HG02981 (cell line): Measurements from ENCODE around the gene PTPRA.

Experiments
- ATAC-seq: cut with Tn5 transposase; IDR thresholded peaks from one replicate; pipeline ENCODE4 v1.9.1; 2021; ENCODE audit warnings: mild to moderate bottlenecking, moderate library complexity; ENCODE audit not compliant: unreplicated experiment

Gene PTPRA

DNA sequence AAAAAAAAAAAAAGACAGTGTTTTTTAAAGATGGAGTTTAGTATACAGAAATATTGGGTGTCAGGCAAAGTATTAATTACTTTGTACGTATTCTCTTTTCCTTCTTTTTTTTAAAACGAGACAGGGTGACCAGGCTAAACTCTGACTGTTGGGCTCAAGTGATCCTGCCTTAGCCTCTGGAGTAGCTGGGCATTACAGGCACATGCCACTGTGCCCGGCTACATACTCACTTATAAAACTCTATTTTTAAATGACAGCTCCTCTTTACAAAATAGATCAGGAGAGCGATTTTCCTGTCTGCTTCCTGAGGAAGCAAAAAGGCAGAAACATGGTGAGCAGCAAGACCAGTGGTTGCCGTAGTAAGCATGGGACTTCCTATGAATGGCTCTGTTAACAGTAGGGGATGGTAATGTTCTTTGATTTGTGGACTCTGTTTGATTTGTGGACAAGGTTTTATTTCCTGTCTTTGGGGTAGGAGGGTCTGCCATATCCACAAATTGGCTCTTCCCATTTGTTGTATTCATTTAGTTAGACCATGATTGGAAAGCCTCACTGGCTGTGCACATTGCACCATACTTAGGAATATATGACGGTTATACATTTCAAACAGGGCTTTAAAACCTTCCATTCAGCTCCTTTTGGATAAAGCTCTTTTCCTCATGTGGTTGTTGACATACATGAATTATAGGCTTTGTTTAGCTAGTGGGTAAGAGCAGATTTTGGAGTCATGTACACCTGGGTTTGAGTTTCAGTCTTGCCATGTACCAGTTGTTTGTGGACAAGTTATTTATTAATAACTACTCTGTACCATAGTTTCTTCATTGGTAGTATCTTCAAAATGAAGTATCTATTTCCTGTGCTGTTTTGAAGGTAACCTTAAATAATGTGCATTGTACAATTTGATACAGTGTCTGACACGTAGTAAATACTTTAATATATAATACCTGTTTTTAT, 45.1 kb downstream of the PTPRA start:
- no peak for ATAC-seq

DNA sequence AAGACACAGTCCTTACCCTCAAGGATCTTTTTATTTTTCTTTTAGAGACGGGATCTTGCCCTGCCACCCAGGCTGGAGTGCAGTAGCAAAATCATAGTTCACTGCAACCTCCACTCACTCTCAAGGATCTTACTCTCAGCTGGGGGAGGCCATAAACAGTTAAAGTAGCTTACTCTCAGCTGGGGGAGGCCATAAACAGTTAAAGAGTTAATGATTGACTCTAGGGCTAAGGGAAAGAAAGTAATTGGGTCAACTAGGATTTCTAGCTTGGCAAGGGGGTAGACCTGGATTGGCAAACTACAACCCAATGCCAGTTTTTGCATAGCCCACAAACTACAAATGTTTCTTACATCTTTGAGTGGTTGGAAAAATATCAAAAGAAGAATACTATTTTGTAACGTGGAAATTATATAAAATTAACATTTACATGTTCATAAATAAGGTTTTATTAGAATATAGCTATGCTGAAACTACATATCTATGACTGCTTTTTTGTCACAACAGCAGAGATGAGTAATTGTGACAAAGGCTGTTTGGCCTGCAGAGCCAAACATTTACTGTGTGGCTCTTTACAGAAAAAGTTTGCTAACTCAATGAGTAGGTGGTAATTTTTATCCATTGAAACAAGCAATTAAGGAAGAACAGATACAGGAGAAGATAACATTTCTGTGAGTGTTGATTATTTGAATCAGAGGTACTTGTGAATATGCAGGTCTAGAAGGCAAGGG, 46.4 kb downstream of the PTPRA start:
- no peak for ATAC-seq

DNA sequence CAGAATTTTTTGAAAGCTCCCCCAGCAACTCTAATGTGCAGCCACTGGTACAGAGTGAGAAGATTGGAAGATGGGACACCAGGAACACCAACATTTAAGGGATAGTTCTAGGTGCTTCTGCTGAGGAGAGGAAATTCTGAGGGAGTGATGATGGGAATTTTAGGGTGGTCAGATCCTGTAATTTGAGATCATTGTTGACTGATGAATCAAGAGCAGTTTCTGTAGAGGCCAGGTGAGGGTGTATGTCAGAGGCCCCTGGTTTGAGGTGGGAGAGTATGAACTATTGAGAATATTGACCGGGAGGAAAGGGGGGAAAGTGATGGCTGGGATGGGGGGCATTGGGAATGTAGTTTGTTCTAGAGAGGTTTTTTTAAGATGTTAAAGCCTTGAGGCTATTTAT, 47.2 kb downstream of the PTPRA start:
- no peak for ATAC-seq

DNA sequence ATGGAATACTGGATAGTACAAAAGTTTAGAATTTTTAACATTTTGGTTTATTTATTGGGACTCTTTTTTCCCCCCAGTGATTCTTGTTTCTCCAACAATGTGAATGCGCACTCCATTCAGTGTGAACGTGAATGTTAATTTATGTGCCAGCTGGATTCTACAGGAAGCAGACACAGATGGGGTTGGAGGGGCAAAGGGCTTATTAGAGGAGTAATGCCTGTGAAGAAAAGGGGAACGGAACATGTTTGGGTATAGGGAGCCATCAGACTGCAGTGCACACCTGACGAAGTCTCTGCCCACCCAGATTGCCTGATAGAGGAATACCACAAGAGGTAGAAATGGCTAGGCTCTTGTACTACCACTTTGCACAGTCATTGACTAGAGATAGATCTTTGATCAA, 48.2 kb downstream of the PTPRA start:
- ATAC-seq: no peak

DNA sequence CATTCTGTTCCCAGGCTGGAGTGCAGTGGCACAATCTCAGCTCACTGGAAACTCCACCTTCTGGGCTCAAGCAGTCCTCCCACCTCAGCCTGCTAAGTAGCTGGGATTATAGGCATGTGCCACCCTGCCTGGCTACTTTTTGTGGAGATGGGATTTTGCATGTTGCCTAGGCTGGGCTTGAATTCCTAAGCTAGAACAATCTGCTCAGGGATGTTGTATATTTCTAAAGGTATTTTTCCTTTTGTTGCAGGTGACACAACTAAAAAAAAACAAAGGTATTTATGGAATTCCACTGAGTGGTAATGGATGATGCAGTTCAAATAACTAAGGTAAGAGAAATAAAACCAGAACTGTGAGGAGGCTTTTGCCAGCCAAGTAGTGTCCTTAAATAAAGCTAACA, 49.7 kb downstream of the PTPRA start:
- ATAC-seq: no peak

DNA sequence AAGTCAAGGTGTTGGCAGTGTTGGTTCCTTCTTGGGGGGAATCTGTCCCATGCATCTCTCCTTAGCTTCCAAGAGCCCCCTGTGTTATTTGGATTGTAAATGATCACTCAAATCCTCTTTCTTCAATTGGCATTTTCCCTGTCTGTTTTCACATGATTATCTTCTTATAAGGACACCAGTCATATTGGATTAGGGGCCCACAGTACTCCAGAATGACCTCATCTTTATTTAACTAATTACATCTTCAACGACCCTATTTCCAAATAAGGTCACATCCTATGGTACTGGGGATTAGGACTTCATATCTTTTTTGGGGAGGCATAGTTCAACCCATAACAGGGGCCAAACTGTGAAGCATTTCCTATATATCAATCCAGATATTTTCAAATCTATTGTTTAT, 57.3 kb downstream of the PTPRA start:
- no peak for ATAC-seq

DNA sequence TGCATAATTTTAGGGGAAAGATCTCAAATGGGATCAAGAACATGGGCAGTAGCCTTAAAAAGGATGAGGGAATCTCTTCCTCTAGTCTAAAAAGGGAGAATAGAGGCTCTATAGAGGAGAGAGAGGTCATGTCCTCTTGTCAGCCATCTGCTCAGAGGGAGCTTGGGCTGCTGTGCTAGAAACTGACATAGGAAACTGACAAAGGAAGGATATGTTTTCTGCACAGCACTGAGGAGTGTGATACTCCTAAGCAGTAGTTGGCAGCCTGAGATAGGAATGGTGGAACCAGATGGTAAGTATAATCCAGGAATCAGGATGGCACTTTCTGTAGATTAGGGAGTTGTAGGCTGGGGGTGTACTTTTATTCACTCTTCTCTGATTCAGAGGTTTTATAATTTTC, 59.2 kb downstream of the PTPRA start:
- ATAC-seq: no peak

DNA sequence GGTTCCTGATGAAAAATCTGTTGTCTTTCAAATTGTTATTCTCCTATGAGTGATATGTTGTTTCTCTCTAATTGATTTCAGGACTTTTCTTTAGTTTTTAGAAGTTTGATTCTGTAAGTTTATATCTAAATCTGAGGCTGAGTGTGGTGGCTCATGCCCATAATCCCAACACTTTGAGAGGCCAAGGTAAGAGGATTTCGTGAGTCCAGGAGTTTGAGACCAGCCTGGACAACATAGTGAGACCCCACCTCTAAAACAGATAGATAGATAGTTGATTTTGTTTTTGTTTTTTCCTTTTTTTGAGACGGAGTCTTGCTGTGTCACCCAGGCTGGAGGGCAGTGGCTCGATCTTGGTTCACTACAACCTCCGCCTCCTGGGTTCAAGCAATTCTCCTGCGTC, 64.6 kb downstream of the PTPRA start:
- no peak for ATAC-seq

DNA sequence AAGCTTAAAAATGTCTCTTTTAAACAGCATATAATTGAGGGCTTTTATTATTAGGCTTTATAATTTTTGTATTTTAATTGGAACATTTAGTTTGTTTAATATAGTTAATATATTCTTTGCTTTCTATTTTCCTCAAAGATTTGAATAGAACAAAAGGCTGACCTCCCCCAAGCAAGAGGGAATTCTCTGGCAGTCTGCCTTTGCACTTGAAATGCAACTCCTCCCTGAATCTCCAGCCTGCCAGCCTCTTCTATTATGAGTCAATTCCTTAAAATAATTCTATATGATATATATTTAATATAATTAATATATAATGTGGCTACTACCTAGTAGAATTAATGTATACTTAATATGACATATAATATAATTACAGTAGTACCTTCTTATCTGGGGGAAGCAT, 69.2 kb downstream of the PTPRA start:
- ATAC-seq: no peak

DNA sequence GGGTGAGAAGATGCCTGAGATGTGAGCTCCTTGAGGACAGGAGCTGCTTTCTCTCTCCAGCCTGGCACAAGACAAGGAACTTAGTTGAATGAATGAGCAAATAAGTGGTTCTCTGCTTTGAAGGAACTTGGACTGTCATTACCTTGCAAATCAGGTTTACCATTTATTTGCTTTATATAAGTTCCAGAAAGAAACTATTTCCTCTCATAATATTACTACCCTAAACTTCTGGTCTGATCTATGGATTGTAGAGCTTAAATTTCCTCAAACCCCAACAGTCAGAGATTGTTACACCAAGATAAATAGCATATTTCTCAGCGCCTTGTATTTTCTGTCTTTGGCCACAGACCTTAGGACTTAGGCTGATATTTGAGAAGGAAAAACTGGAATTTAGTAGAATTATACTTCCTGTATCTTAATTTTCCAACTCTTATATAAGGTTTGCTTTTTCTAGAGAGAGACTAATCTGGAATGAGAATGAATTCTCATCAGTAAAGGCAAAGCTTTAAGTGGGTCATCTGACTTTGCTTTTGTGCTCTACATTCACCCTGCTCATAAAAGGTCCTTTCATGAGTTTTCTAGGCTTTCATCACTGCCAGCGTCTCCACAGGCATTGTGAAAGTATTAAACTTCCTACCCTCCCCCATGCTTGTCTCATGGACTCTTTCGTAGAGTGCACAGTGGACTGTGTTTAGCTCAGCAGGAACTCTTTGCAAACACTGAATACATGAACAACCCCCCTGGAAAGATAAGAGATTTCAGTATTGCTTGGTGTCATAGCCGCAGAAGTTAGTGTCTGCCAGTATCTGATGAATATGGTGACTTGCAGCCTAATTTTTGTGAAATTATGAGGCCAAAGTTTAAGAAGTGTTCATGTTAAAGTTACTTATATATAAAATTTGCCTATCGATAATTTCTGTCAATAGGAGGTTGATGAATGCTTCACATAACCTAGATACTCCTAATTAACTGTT, 74.0 kb downstream of the PTPRA start:
- no peak for ATAC-seq

DNA sequence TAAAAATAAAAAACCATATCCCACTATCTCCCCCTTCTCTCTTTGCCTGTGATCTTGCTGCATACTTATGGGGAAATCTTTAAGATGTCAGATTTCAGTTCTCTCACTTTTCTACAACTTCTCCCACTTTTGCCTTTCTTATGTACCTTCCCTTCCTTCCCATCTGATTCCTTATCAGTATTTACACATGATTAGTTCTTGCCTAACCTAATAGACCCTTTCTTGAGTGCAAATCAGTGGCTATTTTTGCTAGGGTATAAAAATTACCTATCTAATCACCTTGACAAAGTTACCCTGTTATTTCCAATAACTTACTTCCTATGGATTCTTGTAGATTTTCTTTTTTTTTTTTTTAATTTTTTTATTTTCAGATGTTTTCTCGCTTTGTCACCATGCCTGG, 75.7 kb downstream of the PTPRA start:
- ATAC-seq: no peak

DNA sequence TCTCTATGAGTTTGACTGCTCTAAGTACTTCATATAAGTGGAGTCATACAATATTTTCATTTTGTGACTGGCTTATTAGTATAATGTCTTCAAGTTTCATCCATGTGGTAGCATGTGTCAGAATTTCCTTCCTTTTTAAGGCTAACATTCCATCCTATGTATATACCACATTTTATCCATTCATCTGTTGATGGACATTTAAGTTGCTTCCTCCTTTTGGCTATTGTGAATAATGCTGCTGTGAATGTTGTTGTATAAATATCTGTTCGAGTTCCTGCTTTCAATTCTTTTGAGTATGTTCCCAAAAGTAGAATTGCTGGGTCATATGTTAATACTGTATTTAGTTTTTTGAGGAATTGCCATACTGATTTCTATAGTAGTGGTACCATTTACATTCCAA, 79.5 kb downstream of the PTPRA start:
- ATAC-seq: no peak

DNA sequence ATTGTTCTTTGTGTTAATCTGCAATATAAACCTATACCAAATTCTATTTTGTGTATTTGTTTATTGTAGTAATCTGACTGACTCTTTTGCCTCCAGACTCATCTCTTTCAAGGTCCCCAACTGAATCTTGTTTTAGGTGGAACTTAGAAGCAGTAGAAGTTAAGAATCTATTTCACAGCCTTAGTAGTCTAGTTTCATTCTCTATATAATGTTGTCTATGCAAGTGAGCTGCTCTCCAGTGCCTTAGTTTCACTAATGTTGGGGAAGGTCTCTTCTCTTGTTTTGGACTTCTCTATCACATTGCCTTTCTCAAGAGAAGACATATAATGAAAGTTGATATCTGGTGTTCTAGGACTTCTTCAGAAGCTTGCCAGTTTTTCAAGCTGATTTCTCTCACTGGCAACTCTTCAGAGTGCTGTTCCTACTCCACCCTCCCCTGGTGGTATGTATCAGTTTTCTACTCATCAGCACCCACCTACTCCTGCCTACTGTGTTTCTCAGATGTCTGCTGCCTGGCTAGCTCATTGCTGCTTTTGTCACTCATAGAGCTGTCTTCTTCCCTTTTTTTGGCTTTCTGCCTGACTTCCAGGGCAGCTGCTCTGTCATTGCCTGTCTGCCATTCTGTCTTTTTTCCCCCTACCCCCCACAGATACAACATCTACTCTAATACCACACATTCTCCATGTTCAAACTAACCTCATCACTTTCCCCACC, 82.1 kb downstream of the PTPRA start:
- no peak for ATAC-seq

DNA sequence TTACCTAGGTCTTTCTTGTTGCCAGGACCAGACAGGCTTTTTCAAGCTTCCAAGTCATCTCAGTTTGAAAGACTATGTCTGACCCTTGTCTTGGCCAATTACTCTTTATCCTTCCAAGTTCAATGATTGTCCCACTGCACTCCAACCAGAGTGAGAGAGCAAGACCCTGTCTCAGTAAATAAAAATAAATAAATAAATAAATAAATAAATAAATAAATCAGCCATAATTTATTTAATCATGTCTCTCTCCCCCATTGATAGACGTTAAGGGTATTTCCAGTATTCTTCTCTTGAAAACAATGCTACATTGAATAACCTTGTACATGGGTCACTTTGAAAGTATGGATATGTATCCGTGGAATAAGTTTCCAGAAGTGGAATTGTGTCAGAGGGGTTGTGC, 83.2 kb downstream of the PTPRA start:
- ATAC-seq: no peak

DNA sequence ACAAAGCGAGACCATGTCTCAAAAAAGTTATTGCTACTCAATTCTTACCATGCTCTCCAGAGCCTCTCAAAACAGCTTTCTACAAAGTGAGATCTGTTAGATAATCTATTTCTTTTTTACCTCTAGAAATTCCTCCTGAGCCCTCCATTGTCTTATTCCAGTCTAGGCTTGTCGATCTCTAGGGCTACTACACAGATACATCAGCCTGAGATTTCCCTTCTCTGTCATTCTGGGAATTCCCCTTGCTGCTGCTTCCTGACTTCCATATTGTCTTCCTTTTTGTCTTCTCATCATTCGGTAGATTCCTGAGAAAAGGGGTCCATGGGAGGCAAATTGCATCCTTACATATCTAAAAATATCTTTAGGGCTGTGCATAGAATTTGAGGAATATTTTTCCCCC, 94.6 kb downstream of the PTPRA start:
- no peak for ATAC-seq

DNA sequence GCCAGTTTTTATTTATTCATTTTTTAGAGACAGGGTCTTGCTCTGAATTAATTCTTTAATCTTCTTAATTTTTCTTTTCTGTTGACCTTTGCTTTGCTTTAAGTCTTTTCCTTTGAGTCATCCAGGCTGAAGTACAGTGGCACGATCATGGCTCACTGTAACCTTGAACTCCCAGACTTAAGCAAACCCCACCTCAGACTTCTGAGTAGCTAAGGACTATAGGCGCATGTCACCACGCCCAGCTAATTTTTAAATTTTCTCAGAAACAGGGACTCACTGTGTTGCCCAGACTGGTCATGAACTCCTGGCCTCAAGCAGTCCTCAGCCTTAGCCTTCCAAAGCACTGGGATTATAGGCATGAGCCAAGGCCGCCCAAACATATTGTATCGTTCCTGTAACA, 98.8 kb downstream of the PTPRA start:
- ATAC-seq: no peak

DNA sequence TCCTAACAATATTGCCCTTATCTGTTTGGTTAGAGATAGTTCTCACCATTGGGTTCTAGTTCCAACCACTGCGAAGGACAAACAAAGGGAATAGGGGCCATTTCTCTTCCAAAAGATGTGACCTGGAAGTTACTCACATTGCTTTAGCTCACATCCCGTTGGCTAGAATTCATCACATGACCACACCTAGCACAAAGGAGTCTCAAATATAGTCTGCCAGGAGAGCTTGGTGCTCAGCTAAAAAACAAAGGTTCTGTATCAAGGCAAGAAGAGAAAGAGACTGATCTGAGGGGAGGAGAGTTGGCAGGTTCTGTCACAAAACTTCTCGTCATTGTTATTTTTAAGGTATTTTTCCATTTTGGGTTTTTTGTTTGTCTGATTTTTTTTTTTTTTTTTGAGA, 100.3 kb downstream of the PTPRA start:
- no peak for ATAC-seq

DNA sequence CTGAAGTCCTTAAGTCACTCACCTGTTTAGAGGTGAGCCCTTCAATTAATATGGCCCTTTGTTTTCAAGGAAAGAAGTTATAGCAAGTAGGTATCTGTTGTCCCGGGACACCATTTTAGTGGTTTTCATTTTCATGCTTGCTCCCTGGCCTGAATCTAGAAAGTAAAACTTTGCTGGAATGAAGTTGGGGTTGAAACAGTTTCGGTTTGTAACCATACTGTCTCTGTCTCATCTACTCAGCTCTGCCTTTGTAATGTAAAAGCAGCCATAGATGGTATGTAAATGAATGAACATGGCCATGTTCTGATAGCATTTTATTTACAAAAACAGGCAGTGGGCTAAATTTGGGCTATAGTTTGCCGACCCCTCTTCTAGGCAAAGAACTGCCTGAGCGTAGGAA, 105.2 kb downstream of the PTPRA start:
- no peak for ATAC-seq

DNA sequence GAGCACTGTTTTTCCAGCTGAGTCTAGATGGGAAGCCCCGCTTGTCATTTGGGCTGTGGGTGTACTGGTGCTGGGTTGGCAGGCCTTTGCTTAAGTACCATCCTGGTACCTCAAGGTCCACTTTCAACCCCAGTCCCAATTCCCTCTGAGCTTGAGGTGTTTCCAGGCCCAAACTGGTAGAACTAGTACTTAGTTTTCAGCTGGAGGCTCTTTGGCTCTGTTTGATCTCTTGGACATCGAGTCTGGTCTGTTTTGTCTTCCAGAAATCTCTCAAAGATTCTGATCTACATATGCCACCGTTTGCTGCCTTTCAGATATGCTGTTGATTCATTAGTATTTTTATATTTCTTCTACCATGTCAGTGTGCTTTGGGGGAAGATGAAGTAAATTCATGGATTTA, 108.4 kb downstream of the PTPRA start:
- no peak for ATAC-seq

DNA sequence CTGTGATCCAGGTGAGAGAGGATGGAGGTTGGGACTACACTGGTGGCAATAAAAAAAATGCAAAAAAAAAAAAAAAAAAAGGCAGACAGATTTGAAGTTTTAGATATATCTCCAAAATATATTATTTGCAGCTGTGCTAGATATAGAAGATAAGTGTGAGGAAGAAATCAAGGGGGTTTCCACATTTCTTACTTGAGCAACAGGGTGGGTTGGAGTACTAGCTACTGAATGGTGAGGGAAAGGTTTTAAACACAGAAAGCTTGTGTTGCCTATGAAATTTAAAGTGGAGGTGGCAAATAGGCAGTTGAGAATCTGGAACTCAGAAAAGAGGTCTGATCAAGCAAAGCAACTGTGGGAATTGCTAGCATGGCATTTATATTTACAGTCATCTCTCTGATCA, 110.2 kb downstream of the PTPRA start:
- no peak for ATAC-seq
